A673 (cell line): ENCODE results near the gene DVL3. TPM values are rescaled to one million over a fixed set of nuclear protein-coding genes. Genes with fewer than 3 reads are reported as not detected.

Experiments
- BruUV-seq: library from RNA; stranded (reverse); fragments of 400-500 nt; replicated peaks from 2 replicates; lab custom pipeline; 2021; lab: Mats Ljungman, UMichigan
- CTCF ChIA-PET: fragments of 300-600 bp; sonication (Branson Sonifier 250); formaldehyde crosslinking; loops from one replicate; lab custom pipeline; 2022; ENCODE audit warnings: antibody characterized with exemption; lab: Charles Lee
- POLR2A ChIA-PET: fragments of 300-600 bp; sonication (Branson Sonifier 250); formaldehyde crosslinking; loops from one replicate; lab custom pipeline; 2022; ENCODE audit warnings: antibody characterized with exemption; ENCODE audit not compliant: low non-redundant PET; lab: Charles Lee
- DNase-seq: peaks from one replicate; pipeline ENCODE4 v3.0.0-alpha.2; 2015; ENCODE audit warnings: low spot score
- H3K27ac ChIP-seq: fragments of 200-600 bp; sonication (generic); 2 replicates; pipeline ENCODE4 v1.5.1; 2016; ENCODE audit warnings: mixed run types, low read depth, mild to moderate bottlenecking, mixed read lengths, antibody characterized with exemption, low read length; ENCODE audit not compliant: poor library complexity, severe bottlenecking
- H3K27me3 ChIP-seq: fragments of 200-600 bp; sonication (generic); replicated peaks from 2 replicates; pipeline ENCODE4 v1.6.1; 2017; ENCODE audit warnings: mixed run types, low read depth, mild to moderate bottlenecking, mixed read lengths, antibody characterized with exemption, low read length; ENCODE audit not compliant: insufficient read depth, poor library complexity
- H3K36me3 ChIP-seq: fragments of 200-600 bp; sonication (generic); 2 replicates; pipeline ENCODE4 v1.6.1; 2016; ENCODE audit warnings: mixed run types, mild to moderate bottlenecking, mixed read lengths, antibody characterized with exemption, low read length; ENCODE audit not compliant: insufficient read depth, poor library complexity, severe bottlenecking
- H3K4me1 ChIP-seq: fragments of 200-600 bp; sonication (generic); 2 replicates; pipeline ENCODE4 v1.6.1; 2017; ENCODE audit warnings: mixed run types, mild to moderate bottlenecking, mixed read lengths, antibody characterized with exemption, low read length; ENCODE audit not compliant: insufficient read depth, poor library complexity, severe bottlenecking
- H3K4me3 ChIP-seq: fragments of 200-600 bp; sonication (generic); 2 replicates; pipeline ENCODE4 v1.5.1; 2016; ENCODE audit warnings: low read depth, mixed run types, mild to moderate bottlenecking, mixed read lengths, low read length; ENCODE audit not compliant: poor library complexity, severe bottlenecking
- H3K9me3 ChIP-seq: fragments of 200-600 bp; sonication (generic); 2 replicates; pipeline ENCODE4 v1.6.1; 2016; ENCODE audit warnings: mixed run types, low read depth, mild to moderate bottlenecking, mixed read lengths, antibody characterized with exemption, low read length; ENCODE audit not compliant: poor library complexity, severe bottlenecking
- EZH2 ChIP-seq: fragments of 200-600 bp; sonication (generic); IDR thresholded peaks from 2 replicates; pipeline ENCODE4 v1.6.1; 2017; ENCODE audit warnings: borderline replicate concordance, low read depth, mild to moderate bottlenecking, mixed read lengths, antibody characterized with exemption, low read length; ENCODE audit not compliant: poor library complexity, severe bottlenecking
- intact Hi-C: fragments of 100-400 bp; cut with micrococcal nuclease; formaldehyde crosslinking; loops from one replicate; pipeline ENCODE4 v1.10.0; 2022; ENCODE audit not compliant: unreplicated experiment
- total RNA-seq: library from RNA; stranded (reverse); gene quantifications from 2 replicates; pipeline ENCODE4 v1.2.3, GENCODE V29; 2021
- TF ChIP-seq, protein P1 (sequence below): fragments of 300-800, 200-600 bp; sonication (generic); conservative IDR thresholded peaks from 2 replicates; pipeline ENCODE4 v1.5.1; 2017; ENCODE audit warnings: low read depth, mild to moderate bottlenecking, antibody characterized with exemption, low read length, moderate library complexity, mixed read lengths

The DVL3 gene
- total RNA-seq, 1 experiment from 2014 or later, result 82.6 TPM

DNA sequence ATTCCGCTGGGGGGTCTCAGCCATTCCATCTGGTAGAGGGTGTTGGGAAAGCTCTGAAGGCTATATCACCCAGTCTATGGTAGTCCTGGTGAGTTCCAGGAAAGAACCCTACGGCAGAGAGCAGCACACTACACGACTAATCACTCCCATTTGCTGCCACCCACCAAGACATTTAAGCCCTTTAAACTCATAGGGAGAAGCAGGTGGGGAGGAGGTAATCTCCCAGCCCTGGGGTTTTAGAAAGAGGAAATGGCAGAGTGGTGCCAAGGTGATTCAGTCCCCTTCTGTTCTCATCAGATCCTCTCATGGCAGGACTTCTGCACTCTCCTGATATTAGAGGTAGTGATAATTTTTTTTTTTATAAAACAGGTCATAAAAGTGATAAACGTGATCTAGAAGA is 63.6 kb downstream of the DVL3 start:
- DNase-seq, result no peak
- no peak overlapping the region for H3K27ac ChIP-seq
- TF ChIP-seq, protein P1, sequence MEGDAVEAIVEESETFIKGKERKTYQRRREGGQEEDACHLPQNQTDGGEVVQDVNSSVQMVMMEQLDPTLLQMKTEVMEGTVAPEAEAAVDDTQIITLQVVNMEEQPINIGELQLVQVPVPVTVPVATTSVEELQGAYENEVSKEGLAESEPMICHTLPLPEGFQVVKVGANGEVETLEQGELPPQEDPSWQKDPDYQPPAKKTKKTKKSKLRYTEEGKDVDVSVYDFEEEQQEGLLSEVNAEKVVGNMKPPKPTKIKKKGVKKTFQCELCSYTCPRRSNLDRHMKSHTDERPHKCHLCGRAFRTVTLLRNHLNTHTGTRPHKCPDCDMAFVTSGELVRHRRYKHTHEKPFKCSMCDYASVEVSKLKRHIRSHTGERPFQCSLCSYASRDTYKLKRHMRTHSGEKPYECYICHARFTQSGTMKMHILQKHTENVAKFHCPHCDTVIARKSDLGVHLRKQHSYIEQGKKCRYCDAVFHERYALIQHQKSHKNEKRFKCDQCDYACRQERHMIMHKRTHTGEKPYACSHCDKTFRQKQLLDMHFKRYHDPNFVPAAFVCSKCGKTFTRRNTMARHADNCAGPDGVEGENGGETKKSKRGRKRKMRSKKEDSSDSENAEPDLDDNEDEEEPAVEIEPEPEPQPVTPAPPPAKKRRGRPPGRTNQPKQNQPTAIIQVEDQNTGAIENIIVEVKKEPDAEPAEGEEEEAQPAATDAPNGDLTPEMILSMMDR, result no peak
- no peak for TF ChIP-seq EZH2
- intact Hi-C loops, result no loop called here
- no peaks in the 10 kb centered on the region for H3K9me3 ChIP-seq
- ChIA-PET CTCF (no interaction called here), POLR2A (no interaction called here)
- BruUV-seq, result no TSS peak
- H3K4me3 ChIP-seq, result no peak overlapping the region
- H3K4me1 ChIP-seq, result no peaks in the 10 kb centered on the region
- H3K36me3 ChIP-seq, result no peaks in the 10 kb centered on the region
- no peaks in the 10 kb centered on the region for H3K27me3 ChIP-seq

DNA sequence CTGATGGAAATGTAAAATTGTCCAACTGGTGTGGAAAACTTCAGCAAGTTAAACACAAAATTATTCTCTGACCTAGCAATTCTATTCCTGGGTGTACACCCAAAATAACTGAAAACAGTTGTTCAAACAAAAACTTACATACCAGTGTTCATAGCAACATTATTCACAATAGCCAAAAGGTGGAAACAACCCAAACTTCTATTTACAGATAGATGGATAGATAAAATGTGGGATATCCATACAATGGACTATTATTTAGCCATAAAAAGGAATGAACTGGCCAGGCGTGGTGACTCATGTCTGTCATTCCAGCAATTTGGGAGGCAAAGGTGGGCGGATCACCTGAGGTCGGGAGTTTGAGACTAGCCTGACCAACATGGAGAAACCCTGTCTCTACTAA is 67.3 kb downstream of the DVL3 start:
- POLR2A ChIA-PET, result no interaction called here
- peaks cover 7% of the 10 kb centered on the region for H3K27me3 ChIP-seq
- TF ChIP-seq, protein P1, result no peak
- no peak for TF ChIP-seq EZH2
- intact Hi-C loops, result no loop called here
- no peaks in the 10 kb centered on the region for H3K9me3 ChIP-seq
- DNase-seq, result no peak
- no peaks in the 10 kb centered on the region for H3K4me1 ChIP-seq
- CTCF ChIA-PET, result no interaction called here
- BruUV-seq, result no TSS peak
- H3K4me3 ChIP-seq, result no peak overlapping the region
- no peak overlapping the region for H3K27ac ChIP-seq
- no peaks in the 10 kb centered on the region for H3K36me3 ChIP-seq

Other genes with a start within 250 kb of the DVL3 start
- 30.3 and 32.0 TPM in 2 replicates for gene ABCC5, start 137.5 kb upstream of the DVL3 start, total RNA-seq
- gene HTR3D, start 123.6 kb upstream of the DVL3 start, total RNA-seq, result not detected in 2 replicates
- not detected in 2 replicates for gene HTR3C, start 102.3 kb upstream of the DVL3 start, total RNA-seq
- not detected in 2 replicates for gene HTR3E, start 58.3 kb upstream of the DVL3 start, total RNA-seq
- 57.8 and 64.2 TPM in 2 replicates for gene EIF2B5, start 20.0 kb upstream of the DVL3 start, total RNA-seq
- gene AP2M1, start 19.5 kb downstream of the DVL3 start, total RNA-seq, result 382 and 419 TPM in 2 replicates
- gene ABCF3, start 30.8 kb downstream of the DVL3 start, total RNA-seq, result 65.1 and 65.2 TPM in 2 replicates
- 0.13 TPM in 1 of 2 replicates, not detected in the other for gene VWA5B2, start 74.2 kb downstream of the DVL3 start, total RNA-seq
- 68.5 and 68.8 TPM in 2 replicates for gene ALG3, start 93.6 kb downstream of the DVL3 start, total RNA-seq
- gene EEF1AKMT4, start 94.3 kb downstream of the DVL3 start, total RNA-seq, result 7.0 and 7.8 TPM in 2 replicates
- 1.3 and 2.2 TPM in 2 replicates for gene CAMK2N2, start 106.2 kb downstream of the DVL3 start, total RNA-seq
- gene ECE2, start 120.6 kb downstream of the DVL3 start, total RNA-seq, result not detected in 2 replicates
- gene PSMD2, start 143.9 kb downstream of the DVL3 start, total RNA-seq, result 622 and 645 TPM in 2 replicates
- gene EIF4G1, start 159.2 kb downstream of the DVL3 start, total RNA-seq, result 475 and 559 TPM in 2 replicates
- 15.1 and 23.2 TPM in 2 replicates for gene FAM131A, start 182.2 kb downstream of the DVL3 start, total RNA-seq
- gene CLCN2, start 206.2 kb downstream of the DVL3 start, total RNA-seq, result 11.2 and 14.8 TPM in 2 replicates
- 92.1 and 92.6 TPM in 2 replicates for gene POLR2H, start 206.3 kb downstream of the DVL3 start, total RNA-seq
- gene THPO, start 222.8 kb downstream of the DVL3 start, total RNA-seq, result not detected in 2 replicates
- 0.06 and 0.57 TPM in 2 replicates for gene CHRD, start 224.7 kb downstream of the DVL3 start, total RNA-seq